GM23338 (cell line): Measurements from ENCODE around the gene PLXNB2. TPM values are rescaled to one million over a fixed set of nuclear protein-coding genes. Genes with fewer than 3 reads are reported as not detected.

Experiments used
- ATAC-seq: fragments of 200-7000 bp; cut with Tn5 transposase; 3 replicates; pipeline ENCODE4 v1.9.1; 2020
- DNase-seq: peaks from one replicate; pipeline ENCODE4 v3.0.0-alpha.2; 2015; ENCODE audit warnings: low spot score
- H2AFZ ChIP-seq: fragments of 200-600 bp; sonication (generic); 2 replicates; pipeline ENCODE4 v1.8.0; 2016; ENCODE audit warnings: antibody characterized with exemption, mild to moderate bottlenecking, moderate library complexity
- H3F3A ChIP-seq: fragments of 200-600 bp; sonication (generic); replicated peaks from 2 replicates; pipeline ENCODE4 v1.8.0; 2017; ENCODE audit warnings: antibody characterized with exemption, mixed run types, low read depth
- H3K27ac ChIP-seq: fragments of 200-600 bp; sonication (generic); 2 replicates; pipeline ENCODE4 v1.6.1; 2016; ENCODE audit warnings: low read depth
- H3K27me3 ChIP-seq: fragments of 200-600 bp; sonication (generic); 2 replicates; pipeline ENCODE4 v1.8.0; 2016; ENCODE audit warnings: mild to moderate bottlenecking, mixed run types, moderate library complexity; ENCODE audit not compliant: insufficient read depth
- H3K36me3 ChIP-seq: fragments of 200-600 bp; sonication (generic); 2 replicates; pipeline ENCODE4 v1.8.0; 2016; ENCODE audit warnings: mild to moderate bottlenecking; ENCODE audit not compliant: insufficient read depth
- H3K4me1 ChIP-seq: fragments of 200-600 bp; sonication (generic); 2 replicates; pipeline ENCODE4 v1.8.0; 2016; ENCODE audit warnings: mild to moderate bottlenecking, moderate library complexity; ENCODE audit not compliant: insufficient read depth
- H3K4me2 ChIP-seq: fragments of 200-600 bp; sonication (generic); 2 replicates; pipeline ENCODE4 v1.7.1; 2017; ENCODE audit warnings: mixed run types
- H3K4me3 ChIP-seq: fragments of 200-600 bp; sonication (generic); 2 replicates; pipeline ENCODE4 v1.6.1; 2016; ENCODE audit warnings: mixed run types
- H3K79me2 ChIP-seq: fragments of 200-600 bp; sonication (generic); replicated peaks from 2 replicates; pipeline ENCODE4 v1.8.0; 2017; ENCODE audit warnings: mild to moderate bottlenecking; ENCODE audit not compliant: insufficient read depth
- H3K9me2 ChIP-seq: fragments of 200-600 bp; sonication (generic); 2 replicates; pipeline ENCODE4 v1.8.0; 2017; ENCODE audit not compliant: insufficient read depth
- H4K20me1 ChIP-seq: fragments of 200-600 bp; sonication (generic); replicated peaks from 2 replicates; pipeline ENCODE4 v1.8.0; 2017; ENCODE audit warnings: mild to moderate bottlenecking; ENCODE audit not compliant: insufficient read depth
- H3K27ac Mint-ChIP-seq: 2 replicates; pipeline ENCODE4 v1.8.0; 2020; ENCODE audit warnings: inconsistent platforms, mild to moderate bottlenecking, moderate library complexity, mixed read lengths
- H3K27me3 Mint-ChIP-seq: 3 replicates; pipeline ENCODE4 v1.8.0; 2022; ENCODE audit warnings: low read depth, mild to moderate bottlenecking, moderate library complexity, mixed read lengths, inconsistent platforms; ENCODE audit not compliant: insufficient read depth, poor library complexity
- H3K36me3 Mint-ChIP-seq: 3 replicates; pipeline ENCODE4 v1.8.0; 2021; ENCODE audit warnings: low read depth, mild to moderate bottlenecking, inconsistent platforms, moderate library complexity, mixed read lengths
- H3K4me1 Mint-ChIP-seq: 3 replicates; pipeline ENCODE4 v1.8.0; 2020; ENCODE audit warnings: mild to moderate bottlenecking, inconsistent platforms, mixed read lengths
- H3K4me3 Mint-ChIP-seq: 3 replicates; pipeline ENCODE4 v1.8.0; 2021; ENCODE audit warnings: moderate library complexity, mild to moderate bottlenecking, inconsistent platforms, mixed read lengths
- H3K9me3 Mint-ChIP-seq: 3 replicates; pipeline ENCODE4 v1.8.0; 2020; ENCODE audit warnings: moderate library complexity, mild to moderate bottlenecking, inconsistent platforms, mixed read lengths
- CREB1 ChIP-seq: fragments of 250-450 bp; sonication (Bioruptor Pico); IDR thresholded peaks from 2 replicates; pipeline ENCODE4 v1.5.0; 2020; ENCODE audit warnings: low read depth, mild to moderate bottlenecking, moderate library complexity
- CTCF ChIP-seq, 2 experiments: fragments of 200-600 bp in 1 of 2; sonication (generic) in 1 of 2; conservative IDR thresholded peaks; 2 replicates each; pipeline versions ENCODE4 v1.5.1 to v1.6.1; 2016 to 2017; ENCODE audit warnings: antibody characterized with exemption in 2 of 2, low read depth in 2 of 2, mild to moderate bottlenecking in 2 of 2, moderate library complexity in 1 of 2
- ETS1 ChIP-seq: IDR thresholded peaks from 2 replicates; pipeline ENCODE4 v1.6.1; 2016; ENCODE audit warnings: antibody characterized with exemption
- EZH2 ChIP-seq: fragments of 200-600 bp; sonication (generic); IDR thresholded peaks from one replicate; pipeline ENCODE4 v1.8.0; 2017; ENCODE audit warnings: antibody characterized with exemption, mild to moderate bottlenecking, low read depth; ENCODE audit not compliant: unreplicated experiment
- EZH2phosphoT487 ChIP-seq: fragments of 200-600 bp; sonication (generic); IDR thresholded peaks from one replicate; pipeline ENCODE4 v1.8.1; 2018; ENCODE audit warnings: antibody characterized with exemption; ENCODE audit not compliant: unreplicated experiment
- JUNB ChIP-seq: IDR thresholded peaks from one replicate; pipeline ENCODE4 v1.6.1; 2016; ENCODE audit warnings: antibody characterized with exemption; ENCODE audit not compliant: unreplicated experiment
- NANOG ChIP-seq: IDR thresholded peaks from 2 replicates; pipeline ENCODE4 v1.6.1; 2016; ENCODE audit warnings: antibody characterized with exemption, borderline replicate concordance
- POLR2AphosphoS5 ChIP-seq: IDR thresholded peaks from 2 replicates; pipeline ENCODE4 v1.6.1; 2016; ENCODE audit warnings: antibody characterized with exemption, low read depth
- REST ChIP-seq: IDR thresholded peaks from one replicate; pipeline ENCODE4 v1.6.1; 2018; ENCODE audit warnings: antibody characterized with exemption; ENCODE audit not compliant: unreplicated experiment
- STAT1 ChIP-seq: IDR thresholded peaks from one replicate; pipeline ENCODE4 v1.6.1; 2016; ENCODE audit warnings: antibody characterized with exemption; ENCODE audit not compliant: unreplicated experiment
- ZNF114 ChIP-seq: fragments of 250-450 bp; sonication (Bioruptor Pico); IDR thresholded peaks from 2 replicates; pipeline ENCODE4 v1.5.0; 2020; ENCODE audit warnings: mild to moderate bottlenecking, moderate library complexity
- ZNF331 ChIP-seq: fragments of 250-450 bp; sonication (Bioruptor Pico); IDR thresholded peaks from 2 replicates; pipeline ENCODE4 v1.5.0; 2020; ENCODE audit warnings: low read depth, mild to moderate bottlenecking, moderate library complexity
- ZNF462 ChIP-seq: fragments of 250-450 bp; sonication (Bioruptor Pico); IDR thresholded peaks from 2 replicates; pipeline ENCODE4 v1.5.0; 2020; ENCODE audit warnings: mild to moderate bottlenecking, moderate library complexity
- polyA plus RNA-seq: library from polyadenylated mRNA; unstranded; fragments of >200 nt; fragmentation: Nextera tagmentation; extraction: Ambion mirVana; gene quantifications from 2 replicates; pipeline ENCODE4 v1.2.1, GENCODE V29; 2016
- total RNA-seq: library from RNA; depleted of rRNA; stranded (reverse); fragments of >200 nt; shearing (Covaris generic); gene quantifications from 2 replicates; pipeline ENCODE4 v1.2.3, GENCODE V29; 2014

PLXNB2 gene
- total and polyA plus RNA-seq, 2 experiments from 2014 or later, result 29.1 to 66.3 TPM

GRCh38 chr22:50280022-50280707, 27.3 kb downstream of the PLXNB2 start:
- H3K4me3 ChIP-seq, result no peak overlapping the region
- H3K4me1 Mint-ChIP-seq, result no peaks in the 10 kb centered on the region
- H3K27ac ChIP-seq, result no peak overlapping the region
- no peak overlapping the region for H3K4me2 ChIP-seq
- H3K27ac Mint-ChIP-seq, result no peak overlapping the region
- H3K27me3 ChIP-seq, result no peaks in the 10 kb centered on the region
- no peak overlapping the region for H2AFZ ChIP-seq
- H3K4me3 Mint-ChIP-seq, result no peak overlapping the region
- H3K36me3 ChIP-seq, result 0 out of 2 replicates have a peak, but pooled peaks cover 8% of the 10 kb centered on the region
- no peaks in the 10 kb centered on the region for H4K20me1 ChIP-seq
- H3F3A ChIP-seq, result no peaks in the 10 kb centered on the region
- no peaks in the 10 kb centered on the region for H3K79me2 ChIP-seq
- H3K9me2 ChIP-seq, result no peaks in the 10 kb centered on the region
- H3K36me3 Mint-ChIP-seq, result peaks cover 64% of the 10 kb centered on the region
- peaks cover 18% of the 10 kb centered on the region for H3K9me3 Mint-ChIP-seq
- TF ChIP-seq ZNF331 (CRISPR knock-in tag) (no peak), EZH2 (no peak), ETS1 (no peak), ZNF462 (CRISPR knock-in tag) (no peak), CREB1 (CRISPR knock-in tag) (no peak), NANOG (no peak), POLR2AphosphoS5 (no peak), STAT1 (no peak), REST (no peak), EZH2phosphoT487 (no peak), ZNF114 (no peak), JUNB (no peak), CTCF (conservative IDR thresholded peaks at IDR 0.05; ENCODE audit: low read depth in 2 of 2) (no peak)
- ATAC-seq, result no peak
- peaks cover 9% of the 10 kb centered on the region for H3K27me3 Mint-ChIP-seq
- DNase-seq, result no peak
- no peaks in the 10 kb centered on the region for H3K4me1 ChIP-seq
